ENCODE data around the gene UBAC1.

Gene UBAC1

GRCh38 chr9:135939351-135940265 is 21.6 kb downstream of the UBAC1 start:
- peak; percentile 5 for DNase-seq (ENCODE audit: low spot score)

GRCh38 chr9:135937521-135938489 is 23.4 kb downstream of the UBAC1 start:
- no peak for DNase-seq (ENCODE audit: low spot score)

- no peak for DNase-seq (ENCODE audit: low spot score)
Measured at GRCh38 chr9:135933114-135933513, 28.1 kb downstream of the UBAC1 start.

- DNase-seq (ENCODE audit: low spot score) = no peak
Measured at GRCh38 chr9:135932656-135933055, 28.5 kb downstream of the UBAC1 start.

GRCh38 chr9:135931349-135931820 is 29.8 kb downstream of the UBAC1 start:
- no peak for DNase-seq (ENCODE audit: low spot score)

GRCh38 chr9:135930446-135931345 is 30.5 kb downstream of the UBAC1 start:
- DNase-seq (ENCODE audit: low spot score) = no peak

- no peak for DNase-seq (ENCODE audit: low spot score)
Measured at GRCh38 chr9:135929656-135930445, 31.3 kb downstream of the UBAC1 start.

- DNase-seq (ENCODE audit: low spot score) = no peak
Measured at GRCh38 chr9:135928731-135929655, 32.2 kb downstream of the UBAC1 start.

- no peak for DNase-seq (ENCODE audit: low spot score)
Measured at GRCh38 chr9:135928074-135928730, 33.0 kb downstream of the UBAC1 start.

- DNase-seq (ENCODE audit: low spot score) = no peak
Measured at GRCh38 chr9:135927195-135928013, 33.8 kb downstream of the UBAC1 start.

GRCh38 chr9:135926402-135927194 is 34.6 kb downstream of the UBAC1 start:
- DNase-seq (ENCODE audit: low spot score) = peak; percentile 45

GRCh38 chr9:135925496-135926133 is 35.6 kb downstream of the UBAC1 start:
- DNase-seq (ENCODE audit: low spot score) = no peak

- DNase-seq (ENCODE audit: low spot score) = no peak
Measured at GRCh38 chr9:135924628-135925338, 36.4 kb downstream of the UBAC1 start.

- DNase-seq (ENCODE audit: low spot score) = no peak
Measured at GRCh38 chr9:135923508-135923907, 37.7 kb downstream of the UBAC1 start.

- DNase-seq (ENCODE audit: low spot score) = no peak
Measured at GRCh38 chr9:135921749-135922310, 39.3 kb downstream of the UBAC1 start.
